KBM-7 (cell line): ENCODE measurements around the gene RELN.

Experiments used
- DNase-seq: peaks from one replicate; pipeline ENCODE4 v3.0.0-alpha.2; 2015
- in situ Hi-C: fragments of 300-500 bp; cut with MboI; formaldehyde crosslinking; loops from 2 replicates; pipeline ENCODE4 v1.14.3; 2020; ENCODE audit warnings: low sequenced_read_pairs, low pct_unique_long_range_greater_than_20kb, mixed read lengths

RELN gene

GRCh38 chr7:103573479-103574058, 415.9 kb downstream of the RELN start:
- in situ Hi-C loops = no loop called here
- DNase-seq = peak; percentile 55

DNA sequence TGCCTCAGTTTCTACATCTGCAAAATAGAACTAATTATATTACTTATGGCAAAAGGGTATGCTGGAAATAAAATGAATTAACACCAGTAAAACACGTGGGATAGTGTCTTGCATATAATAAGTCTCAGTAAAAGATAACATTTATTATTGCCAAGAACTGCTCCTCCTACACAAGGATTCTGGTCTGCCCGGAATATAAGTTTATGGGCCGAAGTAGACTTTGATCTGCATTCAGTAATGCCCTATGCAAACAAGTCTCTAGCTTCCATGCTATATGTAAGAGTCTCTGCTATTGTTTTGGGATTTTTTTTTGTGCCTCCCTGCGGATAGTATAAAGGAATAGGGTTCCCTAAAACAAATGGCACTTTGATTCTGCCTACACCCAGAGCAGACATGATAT, 417.9 kb downstream of the RELN start:
- DNase-seq = no peak
- in situ Hi-C loops = no loop called here

DNA sequence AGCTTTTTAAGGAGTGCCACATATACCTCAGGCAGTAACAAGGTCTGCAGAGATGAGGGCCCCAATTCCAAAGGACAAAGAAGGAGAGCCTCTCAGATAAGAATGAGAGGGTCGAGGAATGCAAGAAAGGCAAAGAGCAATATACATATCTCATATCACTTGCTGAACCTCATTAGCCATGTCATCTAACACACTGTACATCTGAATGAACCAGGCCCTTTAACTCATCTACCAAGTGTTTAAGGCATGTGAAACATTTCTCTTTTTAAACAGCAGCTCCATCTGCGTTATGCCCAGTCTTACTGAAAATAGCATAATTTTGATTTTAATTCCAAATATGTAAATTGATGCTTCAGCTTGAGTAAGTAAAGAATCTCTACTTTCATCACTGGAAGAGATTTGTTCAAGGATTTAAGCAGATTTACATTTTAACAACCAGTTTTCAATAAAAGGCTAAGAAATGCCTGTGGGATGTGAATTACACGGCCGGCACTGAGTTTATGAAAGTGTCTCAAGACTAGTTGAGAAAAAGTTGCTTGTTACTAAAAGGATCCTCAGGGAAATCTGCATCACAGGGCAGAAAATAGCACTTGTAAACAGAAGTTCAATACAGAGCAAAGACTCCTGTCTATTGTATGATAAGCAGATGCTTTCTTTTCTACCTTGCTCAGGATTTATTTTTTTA, 419.7 kb downstream of the RELN start:
- DNase-seq = no peak
- in situ Hi-C loops = no loop called here

DNA sequence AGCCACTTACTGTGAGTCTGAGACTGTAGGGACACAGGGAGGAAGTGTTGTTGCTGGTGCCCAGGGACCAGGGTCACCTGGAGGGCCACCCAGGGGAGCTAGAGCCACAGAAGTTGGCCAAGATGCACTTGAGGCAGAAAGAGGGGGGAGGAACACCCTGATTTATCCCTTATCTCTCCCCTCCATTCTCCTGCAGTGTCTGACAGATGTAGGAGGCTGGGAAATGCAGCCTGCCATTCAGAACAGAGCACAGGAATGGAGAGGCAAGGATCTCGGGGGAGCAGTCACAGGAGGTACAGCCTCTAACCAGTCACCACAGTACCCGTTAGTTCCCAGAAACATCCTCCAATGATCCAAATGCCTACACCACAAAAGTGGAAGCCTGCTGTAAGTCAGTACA, 425.0 kb downstream of the RELN start:
- in situ Hi-C loops = no loop called here
- no peak for DNase-seq

- no peak for DNase-seq
- in situ Hi-C loops = no loop called here
Observed at GRCh38 chr7:103560136-103560535, 429.3 kb downstream of the RELN start.

GRCh38 chr7:103551016-103551415, 438.4 kb downstream of the RELN start:
- in situ Hi-C loops = no loop called here
- DNase-seq = no peak

GRCh38 chr7:103549786-103550185, 439.7 kb downstream of the RELN start:
- in situ Hi-C loops = no loop called here
- DNase-seq = no peak

DNA sequence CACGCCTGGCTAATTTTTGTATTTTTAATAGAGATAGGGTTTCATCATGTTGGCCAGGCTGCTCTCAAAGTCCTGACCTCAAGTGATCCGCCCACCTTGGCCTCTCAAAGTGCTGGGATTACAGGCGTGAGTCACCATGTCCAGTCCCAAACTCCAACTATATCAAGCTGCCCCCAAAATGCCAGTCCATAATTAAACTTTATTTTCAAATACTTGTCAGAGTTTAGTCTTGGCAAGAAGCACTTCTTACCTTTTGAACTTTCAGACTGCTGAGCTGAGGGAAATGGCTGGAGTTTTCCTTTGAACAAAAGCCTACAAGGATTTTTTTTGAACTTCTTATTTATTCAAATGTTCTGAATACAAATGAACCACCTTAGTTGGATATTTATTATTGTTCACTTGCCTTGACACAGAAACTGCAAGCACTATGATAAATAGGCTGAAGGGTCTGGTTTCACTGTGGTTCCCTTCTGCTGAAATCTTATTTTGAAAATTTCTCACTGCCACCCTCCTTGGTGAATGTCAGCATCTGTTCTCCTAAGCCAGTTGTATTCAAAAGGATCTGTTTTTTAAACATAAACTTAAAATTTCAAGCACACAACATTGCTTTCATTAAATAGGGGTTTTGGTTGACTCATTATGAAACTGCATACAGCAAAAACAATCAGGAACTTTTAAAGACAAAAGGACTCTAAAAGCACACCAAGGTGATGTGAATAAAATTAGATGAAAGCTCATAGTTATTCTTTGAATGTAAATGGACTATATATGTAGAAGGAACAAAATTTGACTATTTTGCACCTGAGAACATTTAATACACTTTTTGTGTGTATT, 441.8 kb downstream of the RELN start:
- DNase-seq = no peak
- in situ Hi-C loops = no loop called here

GRCh38 chr7:103542470-103542869, 447.0 kb downstream of the RELN start:
- no peak for DNase-seq
- in situ Hi-C loops = no loop called here

DNA sequence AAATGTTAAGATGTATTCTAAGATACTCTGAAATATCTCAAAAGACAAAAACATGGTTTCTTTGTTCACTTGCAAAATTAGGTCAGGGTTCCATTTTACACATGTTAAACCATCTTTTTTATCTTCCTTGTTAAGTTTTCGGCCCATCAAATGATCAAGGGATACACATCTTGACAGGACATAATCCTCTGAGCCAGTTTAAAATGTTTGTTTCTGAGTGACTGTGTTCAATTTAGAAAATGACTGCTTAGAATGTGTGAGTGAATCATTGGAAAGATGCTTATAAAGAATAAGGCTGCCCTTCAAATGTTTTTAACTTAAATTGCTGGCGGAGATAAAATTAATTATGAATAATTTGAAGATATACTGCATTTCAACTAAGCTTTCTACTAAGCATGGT, 447.5 kb downstream of the RELN start:
- in situ Hi-C loops = no loop called here

GRCh38 chr7:103541026-103541425, 448.4 kb downstream of the RELN start:
- in situ Hi-C loops = no loop called here

More for the DNA sequence above, 447.5 kb downstream of the RELN start:
- no peak for DNase-seq

DNA sequence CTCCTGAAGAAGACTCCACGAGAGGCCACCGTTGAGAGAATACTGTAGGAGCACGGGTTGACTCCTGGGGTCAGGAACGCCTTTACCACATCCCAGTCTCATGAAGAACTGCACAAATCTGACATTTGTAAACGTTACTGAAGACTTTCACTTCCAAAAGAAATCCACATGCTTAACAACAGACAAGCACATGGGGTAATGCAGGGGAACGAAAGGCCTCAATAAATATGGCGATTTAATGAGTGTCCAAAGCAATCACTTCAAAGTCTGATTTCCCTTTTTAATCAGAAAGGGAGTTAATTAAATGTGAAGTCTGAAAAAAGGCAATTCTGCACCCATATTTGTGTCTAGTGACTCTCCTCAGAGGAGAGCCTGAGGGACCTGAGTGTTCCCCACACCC, 449.1 kb downstream of the RELN start:
- in situ Hi-C loops = no loop called here
- DNase-seq = no peak

More at GRCh38 chr7:103541026-103541425, 448.4 kb downstream of the RELN start:
- DNase-seq = no peak

DNA sequence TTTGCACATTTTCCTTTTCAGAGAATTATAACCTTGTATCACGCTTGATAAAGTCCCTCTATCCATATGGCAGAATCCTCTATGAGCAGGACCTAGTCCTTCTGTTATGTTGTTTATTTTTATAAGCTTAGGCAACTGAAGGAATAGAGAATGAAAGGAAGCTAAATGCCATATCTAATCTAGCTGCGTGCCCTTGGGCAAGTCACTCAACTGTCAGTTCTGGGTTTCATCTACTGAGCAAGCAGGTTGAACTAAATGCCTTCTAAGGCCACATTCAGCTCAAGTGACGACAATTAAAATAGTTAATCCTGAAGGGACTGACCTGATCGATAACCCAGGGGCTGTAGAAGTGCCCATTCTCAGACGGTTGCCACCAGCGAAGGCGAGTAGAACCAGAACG, 449.6 kb downstream of the RELN start:
- in situ Hi-C loops = no loop called here
- no peak for DNase-seq

DNA sequence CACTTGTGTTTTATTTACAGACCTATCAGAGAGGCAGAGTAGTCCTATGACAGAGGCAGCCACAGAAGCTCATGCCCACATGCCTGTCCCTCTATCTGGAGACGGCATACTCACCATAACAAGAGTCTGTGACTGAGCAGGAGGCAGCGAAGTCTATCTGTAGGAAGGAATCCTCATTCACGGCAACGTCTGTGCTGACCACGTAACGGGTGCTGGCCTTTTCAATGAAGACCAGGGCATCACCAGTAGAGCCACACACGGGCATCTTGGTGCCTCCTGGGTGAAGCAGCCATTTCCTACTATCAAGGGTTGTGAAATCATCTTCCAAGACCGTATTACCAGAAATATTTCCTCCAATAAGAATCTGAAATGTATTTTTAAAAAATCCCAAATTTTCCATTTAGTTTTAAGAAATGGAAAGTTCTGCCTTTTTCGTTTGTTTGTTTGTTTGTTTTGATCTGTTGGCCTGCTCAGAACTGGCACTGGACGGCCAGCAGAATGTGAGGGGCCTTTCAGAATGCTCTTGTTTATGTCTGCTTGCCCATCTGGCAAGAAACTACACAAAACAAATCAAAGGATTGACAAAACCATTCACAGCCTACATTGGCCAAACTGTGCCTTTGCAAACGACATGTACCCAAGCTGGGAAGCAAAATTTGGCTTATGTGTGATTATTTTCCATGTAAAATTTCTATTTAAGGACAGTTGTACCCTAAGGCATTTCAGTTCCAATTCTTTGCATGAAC, 450.3 kb downstream of the RELN start:
- DNase-seq = no peak
- in situ Hi-C loops = no loop called here

- DNase-seq = no peak
Observed at GRCh38 chr7:103533761-103534160, 455.7 kb downstream of the RELN start.

GRCh38 chr7:103532955-103533354, 456.5 kb downstream of the RELN start:
- in situ Hi-C loops = no loop called here
- DNase-seq = no peak

More at GRCh38 chr7:103533761-103534160, 455.7 kb downstream of the RELN start:
- in situ Hi-C loops = no loop called here

DNA sequence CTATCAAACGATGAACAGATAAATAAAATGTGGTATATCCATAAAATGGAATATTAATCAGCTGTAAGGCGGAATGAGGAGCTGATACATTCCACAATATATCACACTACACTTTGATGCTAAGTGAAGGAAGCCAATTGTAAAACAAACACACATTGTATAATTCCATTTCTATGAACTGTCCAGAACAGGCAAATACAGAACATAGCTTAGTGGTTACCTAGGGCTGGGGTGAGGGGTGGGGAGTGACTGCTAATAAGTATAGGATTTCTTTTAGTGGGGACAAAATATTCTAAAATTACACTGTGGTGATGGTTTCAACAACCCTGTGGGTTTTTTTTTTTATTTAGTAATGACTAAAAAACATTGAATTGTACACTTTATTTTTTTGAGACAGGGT, 461.3 kb downstream of the RELN start:
- DNase-seq = no peak
- in situ Hi-C loops = no loop called here

DNA sequence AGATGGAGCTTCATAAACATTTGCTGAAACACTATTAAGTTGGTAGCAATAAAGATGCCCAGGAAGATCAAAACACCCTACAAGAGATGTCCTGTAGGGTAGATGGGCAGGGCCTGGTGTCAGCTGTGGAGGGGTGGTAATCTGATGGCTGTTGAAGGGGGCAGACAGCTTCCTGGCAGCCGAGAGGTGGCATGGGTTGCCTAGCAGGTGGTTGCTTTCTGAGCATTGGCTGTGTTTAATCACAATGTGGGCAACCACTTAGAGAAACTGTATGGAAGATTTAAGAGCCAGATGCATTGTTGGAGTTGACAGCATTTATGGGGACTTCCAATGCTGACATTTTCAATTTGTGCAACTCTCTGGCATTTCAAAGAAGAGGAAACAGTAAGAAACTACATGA, 463.5 kb downstream of the RELN start:
- DNase-seq = no peak
- in situ Hi-C loops = no loop called here

DNA sequence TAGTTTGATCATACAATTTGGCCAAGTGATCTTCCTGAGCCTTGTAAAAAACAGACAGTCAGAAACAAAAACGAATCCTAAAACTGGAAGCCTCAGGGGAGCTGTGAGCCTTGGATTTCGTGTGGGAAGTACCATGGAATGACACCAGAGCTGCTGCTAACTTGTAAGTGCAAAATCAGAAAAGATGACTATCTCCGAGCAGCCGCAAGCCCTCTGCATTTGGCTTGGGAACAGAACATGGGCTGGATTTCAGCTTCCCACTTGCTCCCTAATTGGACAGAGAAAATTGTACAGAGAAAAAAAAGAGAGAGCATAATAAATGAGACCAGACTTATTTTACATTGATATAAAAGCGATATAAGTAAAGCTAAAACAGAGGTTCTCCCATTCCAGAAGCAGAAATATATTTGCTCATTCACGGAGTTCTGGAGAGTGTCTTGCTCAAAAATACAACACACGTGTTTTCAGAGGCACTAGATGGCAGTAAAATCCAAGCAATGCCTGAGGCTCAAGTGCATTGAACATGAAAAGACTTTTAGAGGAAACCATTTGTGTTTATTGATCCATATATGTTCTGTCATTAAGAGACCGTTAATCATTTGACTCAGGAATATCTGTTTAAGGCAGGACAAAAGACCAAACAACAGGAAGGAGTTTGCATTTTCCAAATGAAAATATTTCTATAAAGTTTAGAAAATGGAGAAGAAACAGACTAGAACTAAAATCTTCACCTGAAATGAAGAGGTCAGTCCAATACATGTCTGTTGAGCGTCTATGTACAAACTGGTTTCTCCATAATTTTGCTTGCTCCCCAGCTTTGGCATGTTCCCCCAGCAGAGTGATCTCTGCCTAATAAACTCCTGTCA, 465.2 kb downstream of the RELN start:
- in situ Hi-C loops = no loop called here
- DNase-seq = peak; percentile 35
